NCI-H446 (cell line): ENCODE results near the gene RPL11.
A peak's percentile ranks its signal among the peaks of the same experiment; 100 is the strongest.
"Not testable (repeated sequence)": the region's sequence is repeated elsewhere in the genome, so short reads cannot be mapped to it uniquely, and the experiment has no call there.

Experiments
- DNase-seq, 2 experiments: peaks; one replicate each; lab custom pipeline; 2025; lab: John Stamatoyannopoulos, UW

The RPL11 gene

GRCh38 chr1:23685197-23685596, 6.4 kb upstream of the RPL11 start:
- DNase-seq: not testable (repeated sequence)

- DNase-seq: not testable (repeated sequence)
These were observed 3.9 kb upstream of the RPL11 start for GRCh38 chr1:23687680-23688079.

GRCh38 chr1:23688281-23688680, 3.3 kb upstream of the RPL11 start:
- DNase-seq: not testable (repeated sequence)

GRCh38 chr1:23692308-23692871, 784 bp downstream of the RPL11 start:
- no peak for DNase-seq

GRCh38 chr1:23693599-23693998, 2.0 kb downstream of the RPL11 start:
- no peak for DNase-seq

GRCh38 chr1:23694371-23694770, 2.8 kb downstream of the RPL11 start:
- no peak for DNase-seq

GRCh38 chr1:23695667-23696066, 4.1 kb downstream of the RPL11 start:
- no peak for DNase-seq

GRCh38 chr1:23696335-23696989, 4.9 kb downstream of the RPL11 start:
- DNase-seq: no peak

- DNase-seq: no peak
These were observed 6.9 kb downstream of the RPL11 start for GRCh38 chr1:23698466-23698865.

GRCh38 chr1:23699280-23700179, 7.9 kb downstream of the RPL11 start:
- no peak for DNase-seq

GRCh38 chr1:23701310-23701709, 9.7 kb downstream of the RPL11 start:
- DNase-seq: no peak

GRCh38 chr1:23701996-23702395, 10.4 kb downstream of the RPL11 start:
- no peak for DNase-seq

GRCh38 chr1:23704834-23705495, 13.4 kb downstream of the RPL11 start:
- no peak for DNase-seq

- no peak for DNase-seq
These were observed 17.6 kb downstream of the RPL11 start for GRCh38 chr1:23709229-23709628.

- peak in 1 of 2 experiments; percentile 44 for DNase-seq
These were observed 26.9 kb downstream of the RPL11 start for GRCh38 chr1:23718482-23718881.

GRCh38 chr1:23719162-23719820, 27.7 kb downstream of the RPL11 start:
- peak; percentile 22 to 43 for DNase-seq

- no peak for DNase-seq
These were observed 28.8 kb downstream of the RPL11 start for GRCh38 chr1:23720256-23720995.

GRCh38 chr1:23722652-23723051, 31.0 kb downstream of the RPL11 start:
- DNase-seq: no peak

GRCh38 chr1:23726686-23727085, 35.1 kb downstream of the RPL11 start:
- DNase-seq: no peak

- no peak for DNase-seq
These were observed 35.8 kb downstream of the RPL11 start for GRCh38 chr1:23727362-23727811.
